ENCODE measurements around the gene TBC1D22A.
"Not testable (repeated sequence)": the region's sequence is repeated elsewhere in the genome, so short reads cannot be mapped to it uniquely, and the experiment has no call there.

TBC1D22A gene

DNA sequence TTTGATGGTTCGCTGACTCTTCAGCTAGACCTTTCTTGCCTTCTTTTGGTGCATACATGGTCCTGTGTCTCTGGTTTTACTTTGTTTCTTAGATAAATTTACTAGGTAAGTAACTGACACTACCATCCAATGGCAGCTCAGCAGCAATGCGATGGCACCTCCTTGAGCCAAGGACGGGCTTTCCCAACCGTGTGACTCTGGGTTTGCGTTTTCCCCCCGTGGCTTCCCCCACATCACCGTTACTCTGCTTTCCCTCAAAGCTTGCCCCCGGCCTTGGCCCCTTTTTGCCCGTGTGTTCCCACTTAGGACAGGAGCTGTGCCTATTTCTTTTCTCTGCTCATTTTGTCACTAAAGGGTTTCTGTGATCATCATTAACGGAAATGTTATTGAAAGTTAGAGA, 41.5 kb downstream of the TBC1D22A start:
- Mint-ChIP-seq H3K27ac (no peak overlapping the region), H3K36me3 (ENCODE audit: low read depth) (peaks cover 98% of the 10 kb centered on the region), H3K4me1 (ENCODE audit: low read depth) (peaks cover 53% of the 10 kb centered on the region), H3K27me3 (no peaks in the 10 kb centered on the region), H3K9me3 (no peaks in the 10 kb centered on the region), H3K4me3 (no peak overlapping the region)
- intact Hi-C loops (cut with micrococcal nuclease): loop anchor here (2.0 kb wide), 1 partner anchor 45 kb away; no protein-coding TSS in a partner anchor

DNA sequence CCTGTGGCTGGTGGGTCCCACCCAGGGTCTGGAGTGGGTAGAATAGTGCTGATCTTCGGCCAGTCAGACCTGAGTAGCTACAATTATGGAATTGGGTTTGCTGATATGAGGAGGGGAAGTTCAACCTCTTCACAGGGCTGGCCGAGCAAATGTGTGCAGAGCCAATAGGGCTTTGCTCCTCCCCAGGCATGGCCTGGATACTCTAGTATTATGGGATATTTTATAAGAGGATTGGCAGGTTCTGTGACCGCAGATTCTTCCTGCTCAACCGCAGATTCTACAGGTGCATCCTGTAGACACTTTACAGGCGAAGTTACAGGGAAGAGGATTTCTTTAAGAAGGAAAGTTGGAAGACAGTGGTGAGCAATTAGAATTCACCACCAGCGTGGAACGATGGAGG, 44.3 kb downstream of the TBC1D22A start:
- H3K9me3 Mint-ChIP-seq: no peaks in the 10 kb centered on the region
- H3K27ac Mint-ChIP-seq: no peak overlapping the region
- H3K27me3 Mint-ChIP-seq: no peaks in the 10 kb centered on the region
- peaks cover 98% of the 10 kb centered on the region for H3K36me3 Mint-ChIP-seq (ENCODE audit: low read depth)
- peaks cover 32% of the 10 kb centered on the region for H3K4me1 Mint-ChIP-seq (ENCODE audit: low read depth)
- H3K4me3 Mint-ChIP-seq: no peak overlapping the region
- intact Hi-C loops (cut with micrococcal nuclease): no loop called here

DNA sequence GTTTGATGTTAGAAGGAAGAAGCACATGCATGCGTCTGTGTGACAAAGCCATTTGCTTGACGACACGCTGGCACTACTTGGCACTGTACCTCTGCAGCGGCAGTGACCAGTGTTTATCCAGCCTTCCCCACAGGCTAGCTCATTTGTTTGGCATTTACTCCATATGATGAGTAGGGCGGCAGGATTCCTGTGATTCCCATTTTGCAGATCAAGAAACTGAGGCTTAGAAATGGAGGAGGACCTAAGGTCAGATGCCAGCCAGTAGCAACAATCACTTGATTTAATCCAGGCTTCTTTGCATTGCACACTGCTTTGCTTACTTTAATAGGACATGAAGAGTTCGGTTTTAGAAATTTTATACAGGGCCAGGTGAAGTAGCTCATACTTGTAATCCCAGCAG, 45.0 kb downstream of the TBC1D22A start:
- H3K9me3 Mint-ChIP-seq: no peaks in the 10 kb centered on the region
- intact Hi-C loops (cut with micrococcal nuclease): no loop called here
- H3K4me1 Mint-ChIP-seq (ENCODE audit: low read depth): peaks cover 25% of the 10 kb centered on the region
- H3K27ac Mint-ChIP-seq: no peak overlapping the region
- no peak overlapping the region for H3K4me3 Mint-ChIP-seq
- H3K27me3 Mint-ChIP-seq: no peaks in the 10 kb centered on the region
- H3K36me3 Mint-ChIP-seq (ENCODE audit: low read depth): peaks cover 98% of the 10 kb centered on the region

DNA sequence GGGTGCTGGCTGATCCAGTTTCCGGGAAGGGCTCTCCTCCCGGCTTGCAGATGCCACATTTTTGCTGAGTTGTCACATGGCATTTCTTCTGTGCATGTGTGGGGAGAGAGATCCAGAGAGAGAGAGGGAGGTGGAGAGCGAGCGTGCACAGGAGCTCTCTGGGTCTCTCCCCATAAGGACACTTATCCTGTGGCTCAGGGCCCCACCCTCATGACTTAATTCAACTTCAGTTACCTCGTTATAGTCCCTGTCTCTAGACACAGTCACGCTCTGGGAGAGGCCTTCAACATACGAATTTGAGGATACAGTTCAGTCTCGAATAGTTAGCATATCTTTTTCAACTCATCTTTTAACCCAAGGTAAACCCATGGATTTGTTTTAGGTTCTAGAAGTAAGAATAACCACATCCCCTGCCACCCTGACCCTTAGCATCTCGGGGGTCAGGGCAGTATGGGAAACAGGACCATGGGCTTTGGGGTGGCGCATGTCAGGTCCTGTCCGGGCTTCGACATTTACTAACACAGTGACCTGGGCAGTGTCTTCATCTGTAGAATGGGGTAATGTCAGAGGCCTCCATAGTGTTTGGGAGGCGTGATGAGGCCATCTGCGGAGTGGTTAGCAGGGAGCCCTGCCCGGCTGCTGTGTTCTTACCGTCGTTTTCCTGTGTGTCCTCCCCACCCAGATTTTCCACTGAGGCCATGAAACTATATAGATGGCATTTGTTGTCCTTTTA, 46.9 kb downstream of the TBC1D22A start:
- Mint-ChIP-seq H3K27me3 (no peaks in the 10 kb centered on the region), H3K27ac (no peak overlapping the region), H3K4me3 (no peak overlapping the region), H3K9me3 (no peaks in the 10 kb centered on the region), H3K36me3 (ENCODE audit: low read depth) (peaks cover 98% of the 10 kb centered on the region), H3K4me1 (ENCODE audit: low read depth) (peaks cover 13% of the 10 kb centered on the region)
- intact Hi-C loops (cut with micrococcal nuclease): no loop called here

DNA sequence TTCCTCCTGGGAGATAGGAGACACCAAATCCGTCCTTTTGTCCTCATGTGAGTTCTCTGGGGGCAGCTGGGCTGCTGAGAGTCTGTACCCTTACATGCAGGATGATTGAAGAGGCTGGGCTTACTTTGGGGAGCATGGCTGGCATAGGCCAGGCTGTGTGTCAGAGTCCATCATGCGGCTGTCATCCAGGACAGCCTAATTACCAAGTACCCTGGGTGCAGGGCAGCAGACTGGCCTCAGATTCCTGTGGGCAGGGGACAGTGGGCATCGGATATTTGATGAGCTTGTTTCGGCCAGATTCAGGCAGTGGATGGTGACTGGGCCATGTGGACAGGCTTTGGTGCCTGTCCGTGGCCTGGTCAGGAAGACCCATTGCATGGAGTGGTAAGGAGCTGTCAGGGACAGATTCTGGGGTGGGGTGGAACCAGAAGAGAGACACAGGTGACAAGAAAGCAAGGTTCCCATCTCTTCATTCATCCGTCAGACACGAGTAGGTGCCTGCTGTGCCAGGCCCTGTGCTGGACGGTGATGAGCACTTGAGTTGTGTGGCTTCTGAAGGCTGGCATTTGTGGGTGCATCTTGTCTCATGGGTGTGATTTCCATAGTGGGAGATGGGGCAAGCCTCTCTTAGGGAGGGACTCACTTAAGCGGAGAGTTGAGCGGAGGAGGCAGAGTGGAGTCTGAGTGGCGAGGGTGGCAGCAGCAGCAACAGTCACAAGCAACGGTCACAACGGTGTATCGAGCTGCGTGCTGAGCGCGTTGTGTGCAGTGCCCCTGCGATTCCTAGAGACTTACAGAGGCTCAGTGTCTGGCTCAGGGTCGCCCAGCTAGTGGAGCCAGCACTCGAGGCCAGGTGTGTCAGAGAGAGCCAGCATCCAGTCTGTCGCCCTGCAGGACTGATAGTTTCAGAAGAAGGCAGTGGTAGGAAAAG, 48.7 kb downstream of the TBC1D22A start:
- Mint-ChIP-seq H3K27ac (no peak overlapping the region), H3K4me3 (no peak overlapping the region), H3K27me3 (no peaks in the 10 kb centered on the region), H3K4me1 (ENCODE audit: low read depth) (peaks cover 13% of the 10 kb centered on the region), H3K36me3 (ENCODE audit: low read depth) (peaks cover 98% of the 10 kb centered on the region), H3K9me3 (no peaks in the 10 kb centered on the region)
- intact Hi-C loops (cut with micrococcal nuclease): no loop called here

DNA sequence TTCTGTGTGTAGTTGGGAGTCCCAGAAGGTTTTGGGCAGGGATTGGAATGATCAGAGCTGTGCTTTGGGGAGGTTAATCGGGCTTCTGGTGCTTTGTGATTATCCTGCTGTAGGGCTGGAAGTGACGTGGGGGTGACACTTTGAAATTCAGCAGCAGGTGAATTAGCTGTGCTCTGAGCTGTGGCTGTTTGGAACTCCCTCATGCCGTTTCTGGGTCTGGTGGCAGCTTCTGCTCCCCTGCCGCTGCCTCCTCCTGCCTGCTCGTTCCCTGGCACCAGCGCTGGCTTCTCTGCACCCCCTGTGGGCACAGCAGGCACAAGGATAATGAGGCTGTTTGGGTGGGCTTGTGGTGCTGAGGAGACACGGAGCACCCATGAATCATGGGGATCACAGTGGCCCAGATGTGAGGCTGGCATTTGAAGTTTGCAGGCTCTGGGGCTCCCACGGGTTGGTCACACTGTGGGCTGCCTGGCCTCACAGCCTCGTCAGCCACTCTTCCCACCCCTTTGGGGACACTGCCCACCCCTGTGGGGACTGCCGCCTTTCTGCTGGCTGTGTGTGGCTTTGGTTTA, 49.7 kb downstream of the TBC1D22A start:
- Mint-ChIP-seq H3K4me3 (no peak overlapping the region), H3K27me3 (no peaks in the 10 kb centered on the region), H3K36me3 (ENCODE audit: low read depth) (peaks cover 93% of the 10 kb centered on the region), H3K9me3 (no peaks in the 10 kb centered on the region), H3K27ac (no peak overlapping the region), H3K4me1 (ENCODE audit: low read depth) (peaks cover 19% of the 10 kb centered on the region)
- intact Hi-C loops (cut with micrococcal nuclease): no loop called here

DNA sequence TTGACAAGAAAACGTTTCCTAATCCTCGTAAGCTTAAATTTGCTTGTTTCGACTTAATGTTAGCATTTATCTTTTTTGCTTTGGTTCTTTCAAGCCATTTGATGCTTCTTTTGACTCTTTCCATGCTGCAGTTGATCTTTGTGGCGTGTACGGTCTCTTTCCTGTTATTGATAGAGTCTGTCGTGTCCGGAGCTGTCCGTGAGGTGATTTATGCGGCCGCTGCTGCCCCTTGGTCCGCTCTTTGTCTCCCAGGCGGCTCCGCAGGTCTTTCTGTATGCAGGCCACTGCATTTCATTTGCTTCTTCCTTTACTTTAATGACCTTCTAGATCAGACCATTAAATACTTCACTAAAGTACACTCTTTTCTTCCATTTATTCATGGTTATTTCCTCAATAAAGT, 50.3 kb downstream of the TBC1D22A start:
- H3K4me3 Mint-ChIP-seq: no peak overlapping the region
- H3K4me1 Mint-ChIP-seq (ENCODE audit: low read depth): peaks cover 24% of the 10 kb centered on the region
- intact Hi-C loops (cut with micrococcal nuclease): no loop called here
- no peaks in the 10 kb centered on the region for H3K9me3 Mint-ChIP-seq
- H3K27ac Mint-ChIP-seq: no peak overlapping the region
- no peaks in the 10 kb centered on the region for H3K27me3 Mint-ChIP-seq
- peaks cover 93% of the 10 kb centered on the region for H3K36me3 Mint-ChIP-seq (ENCODE audit: low read depth)

DNA sequence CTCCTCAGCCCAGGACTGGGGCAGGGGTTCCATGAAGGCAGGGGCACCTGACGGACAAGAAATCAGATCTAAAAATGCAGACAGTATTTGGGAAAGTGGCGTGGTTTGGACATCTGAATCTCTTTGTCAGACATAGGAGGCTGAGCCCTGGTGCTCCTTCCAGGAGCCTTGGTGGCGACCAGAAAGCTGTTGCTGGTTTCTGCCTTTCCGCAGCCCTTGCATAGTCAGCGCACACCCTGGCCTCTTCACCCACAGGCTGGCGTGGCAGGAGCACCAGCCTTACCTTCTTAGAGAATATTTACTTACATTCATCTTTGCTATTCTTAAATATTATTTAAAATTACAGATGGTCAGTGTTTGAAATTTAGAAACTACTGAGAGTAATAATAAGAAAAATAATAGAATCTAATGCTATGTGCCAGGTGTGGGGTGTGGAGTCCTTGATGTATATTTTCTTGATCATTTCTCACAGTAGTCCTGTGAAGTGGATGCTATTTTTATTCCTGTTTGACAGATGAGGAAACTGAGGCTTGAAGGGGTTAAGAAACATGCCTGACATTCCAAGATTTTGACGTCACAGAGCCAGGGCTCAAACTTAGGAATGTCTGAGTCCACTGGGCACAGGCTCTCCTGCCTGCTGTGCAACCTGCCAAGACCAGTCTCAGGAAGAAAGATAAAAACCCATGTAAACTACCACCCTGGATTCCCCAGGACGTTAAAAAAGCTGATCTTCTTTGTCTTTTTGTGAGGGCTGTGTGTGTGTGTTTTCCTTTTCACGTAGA, 51.6 kb downstream of the TBC1D22A start:
- H3K9me3 Mint-ChIP-seq: no peaks in the 10 kb centered on the region
- H3K4me1 Mint-ChIP-seq (ENCODE audit: low read depth): peaks cover 36% of the 10 kb centered on the region
- no peaks in the 10 kb centered on the region for H3K27me3 Mint-ChIP-seq
- intact Hi-C loops (cut with micrococcal nuclease): no loop called here
- H3K36me3 Mint-ChIP-seq (ENCODE audit: low read depth): peaks cover 87% of the 10 kb centered on the region
- H3K4me3 Mint-ChIP-seq: no peak overlapping the region
- H3K27ac Mint-ChIP-seq: no peak overlapping the region

DNA sequence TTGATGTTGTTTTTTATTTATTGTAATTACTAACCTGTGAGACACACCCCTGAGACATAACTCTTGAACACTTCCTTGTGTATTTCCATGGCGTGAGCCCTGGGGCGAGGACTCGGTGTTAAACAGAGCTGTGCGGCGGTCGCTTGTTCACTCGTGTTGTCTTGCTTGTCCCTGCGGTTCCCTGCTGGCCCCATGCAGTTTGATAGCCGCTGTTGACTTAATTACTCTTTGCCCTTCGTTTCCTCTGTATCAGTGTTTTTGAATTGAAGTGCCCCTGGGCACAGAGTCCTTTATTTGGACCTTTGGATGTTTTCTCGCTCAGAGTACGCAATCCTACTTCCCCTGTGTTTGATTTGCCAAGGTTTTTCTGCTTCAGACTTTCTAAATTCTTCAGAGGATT, 52.7 kb downstream of the TBC1D22A start:
- H3K27ac Mint-ChIP-seq: peak overlapping the region; percentile 64
- no peak overlapping the region for H3K4me3 Mint-ChIP-seq
- peaks cover 81% of the 10 kb centered on the region for H3K36me3 Mint-ChIP-seq (ENCODE audit: low read depth)
- intact Hi-C loops (cut with micrococcal nuclease): no loop called here
- H3K9me3 Mint-ChIP-seq: no peaks in the 10 kb centered on the region
- H3K4me1 Mint-ChIP-seq (ENCODE audit: low read depth): peaks cover 43% of the 10 kb centered on the region
- H3K27me3 Mint-ChIP-seq: no peaks in the 10 kb centered on the region

DNA sequence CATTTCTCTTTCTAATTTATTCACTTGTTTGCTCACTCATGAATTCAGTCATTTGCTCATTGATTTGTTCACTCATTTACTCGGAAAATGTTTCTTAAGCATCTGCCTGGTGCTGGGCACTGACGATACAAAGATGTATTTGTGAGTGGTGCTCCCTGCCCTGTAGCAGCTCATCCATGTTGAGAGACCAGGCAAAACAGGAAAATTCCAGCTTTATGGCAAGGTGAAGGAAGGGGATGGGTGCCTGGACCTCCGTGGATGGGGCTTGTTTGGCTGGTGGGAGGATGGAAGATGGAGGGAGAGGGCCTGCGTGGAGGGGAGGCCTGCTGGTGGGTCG, 53.1 kb downstream of the TBC1D22A start:
- Mint-ChIP-seq H3K9me3 (no peaks in the 10 kb centered on the region), H3K4me3 (no peak overlapping the region), H3K27me3 (no peaks in the 10 kb centered on the region), H3K36me3 (ENCODE audit: low read depth) (peaks cover 80% of the 10 kb centered on the region), H3K4me1 (ENCODE audit: low read depth) (peaks cover 46% of the 10 kb centered on the region), H3K27ac (peak overlapping the region; percentile 64)
- intact Hi-C loops (cut with micrococcal nuclease): no loop called here

DNA sequence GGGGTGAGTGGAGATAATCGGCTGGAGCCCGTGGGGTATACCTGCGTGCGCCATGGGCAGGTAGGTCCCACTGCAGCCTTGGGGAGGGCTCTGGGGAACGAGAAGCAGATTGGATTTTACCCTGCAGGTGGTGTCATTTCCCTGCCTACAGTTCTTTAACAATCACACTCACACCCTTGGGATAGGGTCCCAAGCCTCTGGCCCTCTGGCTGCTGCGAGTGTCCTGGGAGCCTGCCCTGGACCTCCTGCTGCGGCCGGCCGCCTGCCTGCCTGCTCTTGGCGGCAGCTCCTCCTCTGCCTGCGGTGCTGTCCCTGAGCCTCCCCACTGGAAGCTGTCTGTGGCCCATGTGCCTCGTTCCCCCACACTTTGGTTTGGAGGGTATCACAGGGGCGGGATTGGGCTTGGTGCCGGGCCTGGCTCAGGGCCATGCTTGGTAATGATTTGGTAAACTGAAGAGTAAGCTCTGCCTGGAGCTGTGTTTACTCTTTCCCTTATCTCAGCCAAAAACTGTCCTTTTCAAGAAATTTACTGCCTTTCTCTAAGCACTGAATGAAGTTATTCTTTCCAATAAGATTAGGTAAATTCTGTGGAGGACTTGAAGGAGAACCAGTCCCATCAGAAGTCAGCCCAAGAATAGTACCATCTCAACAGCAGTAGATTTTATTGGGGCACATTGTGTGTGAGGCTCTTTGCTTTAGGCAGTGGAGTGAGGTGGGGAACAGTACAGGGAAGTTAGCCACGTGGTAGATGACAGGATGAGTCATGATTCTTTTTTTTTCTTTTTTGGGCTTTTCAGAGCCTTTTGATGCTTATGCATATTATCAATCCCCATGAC, 53.7 kb downstream of the TBC1D22A start:
- peak overlapping the region; percentile 64 for H3K27ac Mint-ChIP-seq
- peaks cover 46% of the 10 kb centered on the region for H3K4me1 Mint-ChIP-seq (ENCODE audit: low read depth)
- H3K9me3 Mint-ChIP-seq: no peaks in the 10 kb centered on the region
- intact Hi-C loops (cut with micrococcal nuclease): no loop called here
- H3K36me3 Mint-ChIP-seq (ENCODE audit: low read depth): peaks cover 79% of the 10 kb centered on the region
- H3K27me3 Mint-ChIP-seq: no peaks in the 10 kb centered on the region
- H3K4me3 Mint-ChIP-seq: no peak overlapping the region

DNA sequence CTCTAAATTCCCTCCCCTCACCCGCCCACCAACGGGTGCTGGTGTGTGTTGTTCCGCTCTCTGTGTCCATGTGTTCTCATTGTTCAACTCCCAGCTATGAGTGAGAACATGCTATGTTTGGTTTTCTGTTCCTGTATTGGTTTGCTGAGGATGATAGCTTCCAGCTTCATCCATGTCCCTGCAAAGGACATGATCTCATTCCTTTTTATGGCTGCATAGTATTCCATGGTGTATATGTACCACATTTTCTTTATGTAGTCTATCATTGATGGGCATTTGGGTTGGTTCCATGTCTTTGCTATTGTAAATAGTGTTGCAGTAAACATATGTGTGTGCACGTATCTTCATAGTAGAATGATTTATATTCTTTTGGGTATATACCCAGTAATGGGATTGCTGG, 54.9 kb downstream of the TBC1D22A start:
- H3K9me3 Mint-ChIP-seq; H3K27ac Mint-ChIP-seq; intact Hi-C loops (cut with micrococcal nuclease); H3K4me3 Mint-ChIP-seq; H3K27me3 Mint-ChIP-seq: not testable (repeated sequence)
- H3K4me1 Mint-ChIP-seq (ENCODE audit: low read depth): peaks cover 56% of the 10 kb centered on the region
- peaks cover 78% of the 10 kb centered on the region for H3K36me3 Mint-ChIP-seq (ENCODE audit: low read depth)

DNA sequence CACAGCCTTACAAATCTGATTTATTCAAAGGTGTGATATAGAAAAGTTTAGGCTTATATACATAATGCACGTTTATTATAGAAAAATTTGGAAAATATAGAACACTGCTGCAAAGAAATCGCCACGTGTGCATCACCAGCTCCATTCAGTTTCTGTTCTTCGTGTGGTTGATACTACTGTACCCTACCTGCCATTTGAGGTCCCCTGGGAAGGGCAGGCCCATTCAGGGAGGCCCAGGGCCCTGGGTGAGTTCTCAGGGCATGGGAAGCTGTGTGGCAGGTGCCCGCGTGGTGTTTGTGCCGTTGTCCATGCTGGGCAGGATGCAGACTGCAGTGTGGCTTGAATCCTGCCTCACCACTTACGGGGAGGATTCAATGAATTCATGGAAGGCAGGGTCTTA, 60.8 kb downstream of the TBC1D22A start:
- no peak overlapping the region for H3K27ac Mint-ChIP-seq
- peaks cover 81% of the 10 kb centered on the region for H3K36me3 Mint-ChIP-seq (ENCODE audit: low read depth)
- H3K4me3 Mint-ChIP-seq: no peak overlapping the region
- no peaks in the 10 kb centered on the region for H3K27me3 Mint-ChIP-seq
- peaks cover 50% of the 10 kb centered on the region for H3K4me1 Mint-ChIP-seq (ENCODE audit: low read depth)
- intact Hi-C loops (cut with micrococcal nuclease): no loop called here
- H3K9me3 Mint-ChIP-seq: no peaks in the 10 kb centered on the region
